ENCODE measurements around the gene WWC1. TPM values are rescaled to one million over a fixed set of nuclear protein-coding genes. Genes with fewer than 3 reads are reported as not detected.
A peak's percentile ranks its signal among the peaks of the same experiment; 100 is the strongest.

The WWC1 gene
- total and polyA plus RNA-seq, 9 of the 15 experiments (the other 6 are each of a cell fraction or from before 2014, with no cell fraction given), result under 0.01 to 0.54 (median 0.42) TPM; not detected in 6

DNA sequence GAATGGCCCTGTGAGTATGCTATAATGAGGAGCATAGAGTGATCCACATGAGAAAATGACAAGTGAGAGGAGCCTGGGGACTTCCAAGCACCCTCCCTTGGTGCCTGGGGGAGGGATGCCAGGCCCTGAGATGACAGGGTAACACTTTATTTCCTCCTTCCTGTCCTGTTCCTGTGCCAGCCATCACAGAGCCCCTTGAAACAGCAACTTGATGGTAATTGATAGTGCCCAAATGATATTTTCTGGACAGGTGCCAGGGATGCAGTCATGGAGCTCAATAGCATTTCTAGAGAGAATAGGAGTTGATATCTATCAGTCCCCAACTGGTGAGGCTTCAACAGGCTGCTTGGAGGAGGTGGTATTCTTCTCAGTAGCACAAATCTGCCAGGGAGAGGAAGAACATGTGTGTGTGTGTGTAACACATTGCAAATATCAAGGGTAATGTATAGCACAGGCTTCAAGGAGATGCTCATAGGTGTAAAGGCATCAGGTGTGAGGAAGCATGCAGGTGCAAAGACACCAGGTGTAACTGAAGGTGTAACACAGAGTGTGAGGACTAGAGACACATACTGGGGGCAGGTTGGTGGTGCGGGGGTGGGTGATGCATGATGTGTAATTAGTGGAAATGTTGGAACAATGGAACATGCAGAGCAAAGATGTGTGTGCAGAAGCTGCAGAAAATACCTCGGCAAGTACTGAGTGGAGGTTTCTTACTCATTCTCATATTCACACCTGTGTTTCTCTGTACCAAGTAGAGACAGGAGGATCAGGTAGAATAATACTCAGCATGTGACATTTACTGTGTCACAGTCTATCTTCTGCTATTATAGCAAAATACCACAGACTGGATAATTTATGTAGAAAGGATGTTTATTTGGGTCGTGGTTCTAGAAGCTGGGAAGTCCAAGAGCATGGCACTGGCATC is 18.1 kb upstream of the WWC1 start:
- Histone ChIP-seq H3K4me1 (replicated peaks in 1 of 2; ENCODE audit: control insufficient read depth in 2 of 2, insufficient read depth in 2 of 2, low read length in 2 of 2) (peaks cover 0 to 5% of the 10 kb centered on the region in 2 experiments; a peak in 2 of 5 replicates), H3K27me3 (ENCODE audit: control insufficient read depth in 2 of 2, insufficient read depth in 2 of 2, low read length in 2 of 2) (peaks cover 2 to 16% of the 10 kb centered on the region in 2 experiments; a peak in 3 of 5 replicates), H3K27ac (ENCODE audit: extremely low read depth, low read depth, low read length) (no peak overlapping the region), H3K9me1 (ENCODE audit: control insufficient read depth, insufficient read depth, low read length) (no peaks in the 10 kb centered on the region), H3K36me3 (ENCODE audit: control insufficient read depth, insufficient read depth, low read length) (no peaks in the 10 kb centered on the region), H3K79me2 (ENCODE audit: control insufficient read depth, insufficient read depth, low read length) (no peaks in the 10 kb centered on the region), H3K9me3 (replicated peaks; ENCODE audit: control insufficient read depth, insufficient read depth, low read depth, low read length) (no peaks in the 10 kb centered on the region), H3K4me2 (ENCODE audit: insufficient read depth, low read length) (no peak overlapping the region), H3K4me3 (no peak overlapping the region), H4K20me1 (replicated peaks; ENCODE audit: control insufficient read depth, insufficient read depth, low read length) (0 out of 2 replicates have a peak, but pooled peaks cover 6% of the 10 kb centered on the region), H3K9ac (ENCODE audit: insufficient read depth in 1 of 2, low read depth in 2 of 2, low read length in 2 of 2) (no peak overlapping the region), H2AFZ (ENCODE audit: low read depth, low read length) (no peak overlapping the region)
- DNase-seq (ENCODE audit: extremely low read depth in 1 of 4, low spot score in 3 of 4), result no peak
- no TSS peak for BruUV-seq (replicated peaks)
- TF ChIP-seq DLX4 (CRISPR knock-in tag; IDR thresholded peaks at IDR 0.05) (no peak), NFIC (IDR thresholded peaks at IDR 0.05) (0 out of 2 replicates have a peak, but pooled peaks have one; percentile 27)
- CTCF ChIA-PET (ENCODE audit: low intra/inter-chr PET ratio), result no interaction called here
- ATAC-seq, result no peak
- WGBS (ENCODE audit: insufficient coverage, low coverage, missing lambda C conversion rate), result 0% methylated on average over 3 of the region's 3 CpGs
- no peak for FAIRE-seq
- POLR2A ChIA-PET, result no interaction called here
- intact Hi-C loops (cut with micrococcal nuclease) (no loop called here), in situ Hi-C loops (cut with MboI) (loop anchor here (10.0 to 25.0 kb wide), 2 partner anchors 161 to 389 kb away; no protein-coding TSS in a partner anchor)

- CTCF ChIA-PET (ENCODE audit: low intra/inter-chr PET ratio), result no interaction called here
- POLR2A ChIA-PET, result no interaction called here
- in situ Hi-C loops (cut with MboI), result loop anchor here (10.0 to 25.0 kb wide), 2 partner anchors 160 to 388 kb away; no protein-coding TSS in a partner anchor
- TF ChIP-seq ZNF507 (tag; conservative IDR thresholded peaks at IDR 0.05) (no peak), ZNF184 (CRISPR knock-in tag; IDR thresholded peaks at IDR 0.05) (no peak), CXXC5 (CRISPR knock-in tag; IDR thresholded peaks at IDR 0.05) (no peak), E2F3 (CRISPR knock-in tag; IDR thresholded peaks at IDR 0.05) (no peak), CEBPG (CRISPR knock-in tag; IDR thresholded peaks at IDR 0.05) (peak; percentile 64), CEBPG (tag; conservative IDR thresholded peaks at IDR 0.05 in 1 of 2, IDR thresholded peaks at IDR 0.05 in 1 of 2) (peak; percentile 76 to 86), ZNF696 (CRISPR knock-in tag; conservative IDR thresholded peaks at IDR 0.05) (no peak), ZNF263 (CRISPR knock-in tag; IDR thresholded peaks at IDR 0.05; ENCODE audit: borderline replicate concordance) (no peak), POLR2H (tag; IDR thresholded peaks at IDR 0.05; ENCODE audit: low read depth) (no peak), SAFB (IDR thresholded peaks at IDR 0.05; ENCODE audit: borderline replicate concordance, low read depth, low read length) (no peak), NCOA4 (IDR thresholded peaks at IDR 0.05; ENCODE audit: partially characterized antibody) (no peak)
These were observed 17.0 kb upstream of the WWC1 start for GRCh38 chr5:168274406-168274805.

More at GRCh38 chr5:168274406-168274805, 17.0 kb upstream of the WWC1 start:
- Histone ChIP-seq H3K4me2 (ENCODE audit: insufficient read depth, low read length) (no peak overlapping the region), H3K9me1 (ENCODE audit: control insufficient read depth, insufficient read depth, low read length) (no peaks in the 10 kb centered on the region), H3K27ac (ENCODE audit: extremely low read depth, low read depth, low read length) (no peak overlapping the region), H4K20me1 (replicated peaks; ENCODE audit: control insufficient read depth, insufficient read depth, low read length) (0 out of 2 replicates have a peak, but pooled peaks cover 3% of the 10 kb centered on the region), H3K36me3 (ENCODE audit: control insufficient read depth, insufficient read depth, low read length) (no peaks in the 10 kb centered on the region), H2AFZ (ENCODE audit: low read depth, low read length) (no peak overlapping the region), H3K4me3 (no peak overlapping the region), H3K4me1 (replicated peaks in 1 of 2; ENCODE audit: control insufficient read depth in 2 of 2, insufficient read depth in 2 of 2, low read length in 2 of 2) (peaks cover 0 to under 1% of the 10 kb centered on the region in 2 experiments; a peak in 1 of 5 replicates), H3K79me2 (ENCODE audit: control insufficient read depth, insufficient read depth, low read length) (no peaks in the 10 kb centered on the region), H3K27me3 (ENCODE audit: control insufficient read depth in 2 of 2, insufficient read depth in 2 of 2, low read length in 2 of 2) (peaks cover 2 to 10% of the 10 kb centered on the region in 2 experiments; a peak in 3 of 5 replicates), H3K9ac (ENCODE audit: insufficient read depth in 1 of 2, low read depth in 2 of 2, low read length in 2 of 2) (no peak overlapping the region), H3K9me3 (replicated peaks; ENCODE audit: control insufficient read depth, insufficient read depth, low read depth, low read length) (no peaks in the 10 kb centered on the region)
- peak; percentile 35; the same call in 1 of the 3 replicates for ATAC-seq
- no peak for FAIRE-seq
- DNase-seq (ENCODE audit: extremely low read depth in 1 of 4, low spot score in 3 of 4), result no peak
- no TSS peak for BruUV-seq (replicated peaks)
- intact Hi-C loops (cut with micrococcal nuclease), result no loop called here
- WGBS (ENCODE audit: insufficient coverage, low coverage, missing lambda C conversion rate), result 0% methylated on average over 1 of the region's 1 CpG

Data from K562 (cell line).